HG02973 (cell line): Measurements from ENCODE around the gene EML6.

ENCODE experiments used
- ATAC-seq: cut with Tn5 transposase; IDR thresholded peaks from one replicate; pipeline ENCODE4 v1.9.1; 2021; ENCODE audit warnings: moderate library complexity; ENCODE audit not compliant: unreplicated experiment

The EML6 gene

DNA sequence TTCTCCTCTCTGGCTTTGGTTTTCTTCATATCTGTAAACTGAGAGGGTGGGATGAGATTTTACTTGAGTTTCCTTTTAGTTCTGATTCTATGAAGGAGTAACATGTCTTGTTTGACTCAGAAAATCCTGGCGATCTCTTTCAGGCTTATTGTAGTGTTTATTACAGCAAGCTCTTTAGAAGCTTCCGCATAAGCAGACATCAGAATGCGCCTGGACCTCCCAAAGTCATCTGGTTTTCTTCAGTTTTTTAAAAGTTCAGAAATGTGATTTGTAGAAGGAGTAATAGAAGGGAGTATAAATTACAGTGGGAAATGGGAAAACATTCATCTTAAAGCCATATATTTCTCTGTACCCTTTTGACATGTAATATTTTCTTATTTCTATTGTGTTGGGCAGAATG, 68.4 kb downstream of the EML6 start:
- no peak for ATAC-seq

DNA sequence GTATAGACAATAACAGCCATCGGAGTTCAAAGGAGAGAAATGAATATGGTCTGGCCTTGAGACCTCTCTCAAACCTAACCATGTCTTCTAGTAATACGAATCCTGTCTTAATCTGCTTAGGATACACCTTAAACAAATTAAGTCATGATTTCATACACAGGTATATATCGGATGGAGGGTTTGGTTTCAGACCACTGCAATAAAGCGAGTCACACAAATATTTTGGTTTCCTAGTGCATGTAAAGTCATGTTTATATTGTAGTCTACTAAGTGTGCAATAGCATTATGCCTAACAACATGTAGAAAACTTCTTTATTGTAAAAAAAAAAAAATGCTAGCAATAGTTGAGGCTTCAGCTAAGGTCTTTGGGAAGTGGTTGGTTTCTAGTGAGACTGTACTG, 73.8 kb downstream of the EML6 start:
- no peak for ATAC-seq

DNA sequence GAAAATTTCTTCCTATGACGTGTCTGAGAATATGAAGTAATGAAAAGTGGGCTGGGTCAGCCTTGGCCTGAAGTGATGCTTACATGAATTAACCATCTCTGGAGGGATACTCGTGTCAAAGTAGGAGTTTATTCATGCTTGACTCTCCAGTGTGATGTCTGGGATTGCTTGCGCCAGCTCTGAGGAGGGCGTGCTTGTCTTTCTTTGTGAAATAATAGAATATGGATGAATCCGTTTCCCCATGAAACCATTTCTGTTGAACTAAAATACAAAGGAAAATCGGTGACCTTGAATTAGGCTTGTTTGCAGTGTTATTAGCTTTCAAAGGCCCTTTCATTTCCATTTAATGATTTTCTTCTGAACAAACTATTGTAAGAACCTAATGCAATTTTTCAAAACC, 77.9 kb downstream of the EML6 start:
- ATAC-seq, result no peak

DNA sequence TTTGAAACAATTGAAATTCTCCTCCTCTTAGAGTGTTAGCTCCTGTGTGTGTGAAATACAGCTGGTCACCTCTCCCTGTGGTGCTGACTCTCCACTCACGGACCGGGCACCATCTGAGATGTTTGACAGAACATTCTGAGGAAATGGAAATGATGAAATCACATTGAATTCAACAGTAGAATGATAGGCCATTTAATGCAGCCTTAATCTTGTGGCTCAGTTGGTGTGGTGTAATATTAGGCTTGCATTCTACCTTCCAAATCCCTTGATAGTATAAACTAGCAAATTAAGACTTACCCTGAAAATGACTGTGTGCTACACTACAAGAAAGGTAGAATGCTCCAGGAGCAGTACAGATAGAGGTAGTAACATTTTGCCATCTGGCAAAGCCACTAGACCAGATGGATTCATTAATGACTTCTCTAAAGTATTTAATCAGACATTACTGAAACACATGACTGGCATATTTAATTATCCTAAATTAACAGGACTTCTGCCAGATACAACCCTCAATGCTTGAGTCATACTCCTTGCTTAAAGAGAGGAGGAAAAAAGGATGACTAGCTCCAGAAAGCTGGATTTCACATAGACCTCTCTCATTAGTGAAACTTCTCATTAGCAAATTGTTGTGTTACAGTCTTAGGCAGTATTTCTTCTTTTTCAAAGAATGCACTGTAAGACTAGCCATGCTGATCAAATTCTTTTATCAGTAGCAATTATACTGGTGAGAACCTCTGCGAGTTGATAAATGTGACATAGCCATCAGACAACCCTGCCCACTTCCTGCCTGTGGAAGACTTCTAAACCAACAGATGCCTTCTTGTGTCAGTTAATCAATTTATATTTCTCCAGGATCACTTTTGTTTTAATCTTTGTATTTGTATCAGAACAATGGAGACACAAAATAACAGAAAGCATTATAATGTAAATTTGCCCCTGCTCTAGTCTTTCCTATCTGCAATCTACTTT, 80.6 kb downstream of the EML6 start:
- ATAC-seq, result no peak

DNA sequence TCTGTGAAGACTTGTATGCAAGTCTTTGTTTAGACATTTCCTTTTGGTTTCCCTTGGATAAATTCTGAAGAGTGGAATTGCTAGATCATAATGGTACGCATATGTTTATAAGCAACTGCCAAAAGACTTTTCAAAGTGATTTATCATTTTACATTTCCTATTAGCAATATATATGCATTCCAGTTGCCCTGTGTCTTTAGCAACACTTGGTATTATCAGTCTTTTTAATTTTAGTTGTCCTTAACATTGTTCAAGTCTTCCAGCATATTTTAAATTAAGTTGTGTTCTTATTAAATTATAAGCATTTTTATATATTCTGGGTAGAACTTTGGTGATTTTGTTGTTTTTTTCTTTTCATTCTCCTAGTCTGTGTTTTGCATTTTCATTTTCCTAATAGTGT, 81.8 kb downstream of the EML6 start:
- no peak for ATAC-seq

DNA sequence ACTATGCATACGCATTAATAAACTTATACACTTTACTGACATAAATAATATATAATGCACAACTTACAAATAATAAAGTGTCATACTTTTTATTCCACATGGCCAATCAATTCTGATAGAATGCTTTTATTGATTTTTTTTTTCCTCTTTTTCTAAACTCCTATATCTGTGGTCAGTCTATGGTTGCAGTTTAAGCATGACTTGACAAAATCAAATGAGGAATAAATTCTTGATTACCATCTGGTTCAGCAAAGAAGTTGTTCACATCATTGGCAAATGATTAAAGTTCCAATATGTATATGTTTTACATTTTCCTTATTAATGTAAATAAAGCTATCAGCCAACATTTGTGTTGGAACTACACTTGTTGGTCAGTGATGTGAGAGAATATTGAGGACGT, 83.5 kb downstream of the EML6 start:
- ATAC-seq, result no peak

DNA sequence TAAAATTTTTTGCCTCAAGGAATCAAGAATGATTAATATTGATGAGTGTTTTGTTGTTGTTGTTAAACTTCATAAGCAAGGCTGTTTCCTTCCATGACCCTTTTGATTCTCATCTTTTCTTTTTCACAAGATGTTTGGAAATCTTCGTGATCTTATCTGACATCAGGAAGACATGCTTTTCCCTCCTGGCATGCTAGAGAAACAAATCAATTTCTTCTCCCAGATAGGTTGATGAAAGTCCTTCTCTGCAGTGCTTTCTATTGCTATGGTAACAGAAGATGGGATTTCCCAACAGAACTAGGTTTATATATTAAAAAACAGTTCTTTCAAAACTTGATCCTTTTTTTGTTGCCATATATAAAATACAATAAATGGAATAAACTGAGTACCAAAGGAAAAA, 85.2 kb downstream of the EML6 start:
- ATAC-seq, result no peak

DNA sequence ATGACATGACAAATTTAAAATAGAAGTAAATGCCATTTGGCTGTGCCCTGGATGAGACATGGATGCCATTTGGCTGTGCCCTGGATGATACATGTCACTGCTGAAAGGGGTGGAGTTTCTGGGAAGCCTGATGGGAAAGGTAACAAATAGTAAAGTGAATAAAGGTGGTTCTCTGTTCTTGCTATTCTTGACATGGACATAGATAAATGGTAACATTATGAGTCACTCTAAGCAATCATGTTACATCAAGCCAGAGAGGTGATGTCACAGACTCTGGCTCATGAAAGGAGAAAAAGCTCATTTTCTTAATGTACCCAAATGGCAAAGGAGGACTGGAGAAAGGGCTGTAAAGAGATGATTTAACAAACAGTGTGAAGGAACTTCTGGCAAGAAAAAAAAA, 86.4 kb downstream of the EML6 start:
- ATAC-seq, result no peak

DNA sequence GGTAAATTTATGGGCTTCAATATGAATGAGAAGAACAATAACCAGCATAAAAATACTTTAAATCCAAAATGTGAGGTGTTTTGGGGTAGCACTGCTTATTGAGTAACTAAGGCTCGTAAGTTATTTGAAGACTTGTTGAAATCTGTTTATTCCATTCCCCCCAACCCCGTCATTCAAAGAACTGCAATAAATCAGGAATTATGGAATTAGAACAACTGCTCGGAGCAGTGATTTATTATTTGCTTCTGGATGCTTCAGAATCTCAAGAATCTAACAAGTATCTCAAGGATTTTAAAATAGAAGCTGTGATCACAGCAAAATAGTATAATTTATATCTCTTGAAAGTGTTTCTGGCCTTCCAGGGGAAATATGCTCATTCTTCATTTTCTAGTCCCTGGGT, 86.8 kb downstream of the EML6 start:
- no peak for ATAC-seq

DNA sequence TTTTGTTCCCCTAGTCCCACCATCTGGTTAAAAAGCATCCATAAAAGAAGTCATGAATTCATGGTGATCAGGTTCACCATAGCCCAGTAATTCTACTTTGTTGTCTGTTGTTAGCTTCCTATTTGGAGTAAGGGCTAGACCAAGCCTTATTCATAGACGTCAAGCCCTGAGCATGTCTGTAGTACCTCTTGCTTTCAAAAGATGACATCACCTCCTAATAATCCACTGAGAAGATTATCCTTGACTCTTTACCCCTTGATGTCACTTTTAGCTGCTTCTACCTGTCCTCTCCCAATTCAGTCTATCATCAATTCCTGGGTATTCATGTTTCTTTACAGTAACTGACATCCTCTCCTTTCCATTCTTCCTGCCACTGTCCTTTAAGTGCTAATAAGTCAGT, 90.1 kb downstream of the EML6 start:
- ATAC-seq, result no peak

DNA sequence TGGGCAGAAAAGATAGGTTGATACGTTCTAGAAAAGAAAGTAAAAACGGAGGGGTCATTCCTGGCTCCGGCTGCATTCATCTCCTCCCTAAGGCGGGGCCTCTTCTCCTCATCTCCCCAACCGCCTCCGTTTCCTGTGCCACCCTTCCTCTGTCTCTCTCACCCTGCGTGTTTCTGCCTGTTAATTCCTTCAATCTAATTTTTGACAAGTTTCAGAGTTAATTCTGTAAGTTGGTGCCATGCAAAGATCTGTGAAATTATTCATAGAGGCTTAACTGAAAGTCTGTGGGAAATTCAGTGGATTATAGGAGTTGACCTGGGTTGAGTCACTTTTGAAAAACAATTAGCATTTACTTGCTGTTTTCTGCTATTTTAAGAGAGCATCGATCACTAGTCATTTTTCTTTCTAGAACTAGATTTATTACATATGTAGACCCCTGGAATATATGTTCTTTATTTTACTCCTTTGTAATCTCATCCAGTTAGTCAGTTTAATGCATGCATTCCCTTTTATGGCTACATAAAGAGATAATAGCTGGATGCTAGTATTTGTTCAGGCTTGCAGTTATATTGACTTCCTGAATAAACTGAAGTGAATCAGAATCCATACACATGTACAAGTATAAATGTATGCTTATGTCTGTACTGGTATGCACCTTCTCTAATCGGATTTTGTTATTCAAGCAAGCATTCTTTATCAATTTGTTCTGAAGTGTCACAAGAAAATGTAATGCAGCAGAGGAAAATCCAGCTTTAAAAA, 91.1 kb downstream of the EML6 start:
- ATAC-seq, result no peak

DNA sequence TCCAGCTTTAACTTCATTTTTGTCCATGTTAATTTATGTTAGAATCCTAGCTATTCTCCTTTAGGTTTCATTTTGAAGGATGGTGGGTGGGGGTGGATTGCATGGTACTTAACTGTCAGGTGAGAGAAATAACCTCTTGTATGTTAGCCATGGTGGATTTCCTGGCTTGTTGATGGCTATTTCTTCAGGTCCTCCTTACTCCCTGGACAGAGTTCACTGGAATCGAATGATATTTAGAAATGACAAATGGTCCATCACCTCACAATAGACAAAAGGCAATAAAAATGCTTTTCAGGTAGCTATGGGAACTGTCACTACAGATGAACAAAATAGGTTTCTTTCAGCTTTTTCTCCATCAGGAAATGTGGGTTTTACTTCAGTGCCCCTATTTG, 91.7 kb downstream of the EML6 start:
- ATAC-seq, result no peak

DNA sequence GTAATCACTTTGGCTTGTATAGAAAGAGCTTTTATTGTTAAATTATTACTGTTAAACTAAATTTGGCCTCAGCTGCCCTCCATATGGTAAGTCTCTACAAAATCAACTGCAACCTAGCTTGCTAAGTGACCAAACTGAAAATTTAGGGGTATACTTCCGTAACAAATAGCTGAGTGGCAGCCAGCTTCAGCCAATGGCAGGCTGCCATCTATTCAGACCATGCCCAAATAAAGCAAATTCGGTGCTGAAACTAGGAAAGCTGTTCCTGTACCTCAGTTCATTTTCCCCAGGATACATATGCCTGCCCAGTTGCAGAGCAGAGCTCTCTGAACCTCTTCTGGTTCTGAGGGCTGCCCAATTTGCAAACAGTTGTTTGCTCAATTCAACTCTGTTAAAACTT, 94.8 kb downstream of the EML6 start:
- no peak for ATAC-seq

DNA sequence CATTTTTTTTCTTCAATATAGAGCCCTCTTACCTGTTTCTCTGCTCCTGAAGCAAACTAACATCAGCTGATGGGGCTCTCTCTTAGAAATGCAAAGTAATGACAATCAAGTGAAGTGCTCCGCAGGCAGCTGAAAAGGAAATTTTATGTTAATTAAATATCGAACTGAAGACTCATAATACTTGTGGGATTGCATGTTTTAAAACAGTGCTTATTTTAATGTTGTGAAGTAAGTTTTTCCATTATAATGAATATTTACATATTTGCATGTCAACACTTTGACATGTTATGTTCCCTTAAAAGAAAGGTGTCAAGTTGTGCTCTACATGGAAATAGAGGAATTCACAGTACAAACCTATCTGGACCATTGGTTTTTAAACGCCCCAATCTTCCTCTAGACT, 97.1 kb downstream of the EML6 start:
- no peak for ATAC-seq

DNA sequence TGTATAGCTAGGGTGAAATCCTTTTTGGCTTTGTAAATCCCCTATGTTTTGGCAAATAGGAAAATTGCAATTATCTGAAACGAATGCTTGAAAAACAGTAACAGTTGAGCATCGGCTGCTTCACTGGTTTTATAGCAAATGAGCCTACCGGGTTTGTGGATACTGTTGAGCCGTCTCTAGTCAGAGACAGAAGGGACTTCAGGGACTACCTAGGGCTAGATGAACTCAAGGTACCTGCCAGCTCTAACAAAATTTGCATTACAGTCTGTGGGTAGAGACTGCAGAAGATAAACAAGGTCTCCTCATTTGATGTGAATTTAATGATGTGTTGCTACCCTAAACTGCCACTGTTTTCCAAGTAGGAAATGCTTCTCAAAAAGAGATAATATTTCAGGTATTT, 101.1 kb downstream of the EML6 start:
- ATAC-seq, result no peak

DNA sequence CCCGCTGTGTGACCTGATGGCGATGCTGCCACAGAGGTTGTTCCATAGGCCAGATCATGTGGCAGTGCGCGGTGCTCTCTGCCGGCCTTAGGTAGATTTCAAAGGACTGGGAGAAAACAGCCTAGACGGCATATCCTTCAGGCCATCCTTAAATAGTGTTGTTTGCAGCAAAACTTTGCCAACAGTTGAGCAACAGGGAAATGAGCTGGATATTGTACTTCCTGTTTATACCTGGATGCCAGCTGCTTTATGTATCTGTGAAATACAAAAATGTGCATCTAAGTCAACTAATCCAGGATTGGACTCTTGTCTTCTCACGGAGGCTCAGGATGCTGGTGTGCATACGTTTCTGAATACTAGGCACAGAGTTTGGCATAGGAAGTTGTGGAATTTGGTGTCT, 107.1 kb downstream of the EML6 start:
- no peak for ATAC-seq

DNA sequence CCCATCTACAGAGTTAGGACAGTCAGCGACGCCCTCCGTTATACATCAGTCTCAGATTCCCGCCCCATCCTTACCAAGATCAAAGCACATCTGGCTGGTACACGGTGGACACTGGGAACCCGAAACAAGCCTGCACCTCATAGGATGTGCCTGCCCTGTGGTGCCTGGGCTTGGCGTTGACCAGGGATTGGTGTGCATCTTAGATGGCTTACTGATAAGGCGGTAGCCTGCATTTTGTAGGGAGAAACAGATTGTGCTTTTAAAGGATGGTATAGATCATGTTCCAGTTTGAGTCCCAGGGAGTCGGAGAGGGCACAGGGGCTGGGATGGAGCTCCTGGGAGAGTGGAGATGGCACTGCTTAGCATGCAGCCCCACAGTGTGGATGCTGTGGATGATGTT, 108.0 kb downstream of the EML6 start:
- no peak for ATAC-seq

DNA sequence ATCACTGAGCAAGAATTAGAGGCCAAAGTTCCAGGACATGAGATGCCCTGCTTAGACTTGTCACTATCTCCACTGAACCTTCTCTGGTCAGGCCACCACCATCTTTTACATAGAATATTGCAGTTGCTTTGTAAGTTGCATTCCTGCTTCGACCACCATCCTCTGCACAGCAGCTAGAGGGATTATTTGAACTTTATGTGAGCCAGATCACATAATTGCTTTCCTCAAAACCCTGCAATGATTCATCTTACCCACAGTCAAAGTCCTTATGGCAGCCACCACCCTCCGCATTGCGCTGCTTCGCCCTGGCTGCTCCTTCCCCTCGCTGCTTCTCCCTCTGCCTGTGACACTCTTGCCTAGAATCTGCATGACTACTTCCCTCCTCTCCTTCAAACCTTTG, 111.3 kb downstream of the EML6 start:
- ATAC-seq, result no peak

DNA sequence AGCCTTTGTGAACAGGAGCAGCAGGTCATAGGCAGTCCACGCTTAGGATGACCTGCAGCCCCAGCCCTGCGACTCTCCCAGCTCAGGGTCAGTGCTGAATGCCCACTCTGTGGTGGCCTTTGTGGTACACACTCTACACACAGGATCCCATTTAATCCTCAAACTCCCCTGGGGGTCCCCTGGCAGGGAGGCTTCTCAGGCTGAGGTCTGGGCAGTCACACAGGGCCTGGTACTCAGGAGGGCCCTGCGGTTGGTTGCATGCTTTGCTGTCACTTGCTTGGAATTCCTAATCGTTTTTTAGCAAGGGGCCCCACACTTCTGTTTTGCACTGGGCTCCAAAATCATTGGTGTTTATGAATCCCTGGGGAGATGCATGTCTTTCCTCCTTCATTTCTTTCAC, 113.0 kb downstream of the EML6 start:
- ATAC-seq, result no peak

DNA sequence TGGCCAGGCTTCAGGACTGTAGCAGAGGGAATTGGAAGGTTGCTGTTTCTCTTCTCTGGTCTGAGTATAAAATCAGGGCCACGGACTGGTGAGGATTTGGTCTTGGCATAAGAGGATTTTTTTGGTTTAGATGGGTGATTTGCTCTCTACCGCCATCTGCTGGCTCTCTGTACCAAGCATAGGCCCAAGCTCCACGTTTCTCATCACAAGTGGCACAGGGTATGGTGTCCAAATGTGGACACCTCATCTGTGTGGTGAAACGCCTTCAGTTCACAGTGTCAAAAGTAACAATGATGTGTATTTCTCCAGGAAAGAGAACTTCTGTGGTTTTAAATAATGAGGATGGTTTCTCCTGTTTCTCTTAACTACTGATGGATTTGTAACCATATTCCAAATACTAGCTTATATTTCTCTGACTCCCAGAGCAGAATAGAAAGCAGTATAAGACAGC, 115.1 kb downstream of the EML6 start:
- peak; percentile 78 for ATAC-seq

DNA sequence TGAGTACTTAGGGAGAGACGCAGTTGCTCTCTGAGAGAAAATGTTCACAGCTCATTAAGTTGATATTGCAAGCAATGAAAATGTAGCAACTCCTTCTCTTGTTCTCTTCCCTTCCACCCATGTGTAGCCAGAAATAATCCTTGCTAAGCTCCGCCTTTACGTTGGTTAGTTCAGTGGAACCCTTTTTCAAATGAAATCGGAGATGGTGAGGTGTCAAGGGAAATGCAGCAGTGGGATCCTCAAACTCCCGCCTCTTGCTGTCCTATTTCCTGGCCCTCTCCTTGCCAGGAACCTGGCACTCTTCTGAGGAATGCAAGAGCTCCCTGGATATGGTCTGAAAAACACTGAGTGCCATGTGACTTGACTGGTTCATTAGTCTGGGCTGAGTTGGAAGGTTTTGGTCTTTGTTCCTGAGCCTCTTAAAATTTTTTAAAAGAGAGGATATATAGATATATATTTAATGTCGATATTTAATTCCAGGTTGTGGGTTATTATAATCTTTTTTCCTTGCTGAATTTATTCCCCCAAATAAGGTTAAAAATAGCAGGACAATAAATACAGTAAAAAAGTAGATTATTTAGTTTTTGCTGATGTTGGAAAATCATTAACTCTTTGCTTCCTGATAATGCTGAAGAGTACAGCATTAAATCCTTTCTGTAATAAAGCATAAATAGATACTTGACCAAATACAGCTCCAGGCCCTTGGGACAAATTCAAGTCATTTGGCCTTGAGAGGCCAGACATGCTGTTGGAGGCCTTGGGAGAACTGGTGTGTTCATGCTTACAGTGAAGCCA, 116.2 kb downstream of the EML6 start:
- ATAC-seq, result no peak
